LHCN-M2 (cell line): ENCODE data around the gene NME7. TPM values are rescaled to one million over a fixed set of nuclear protein-coding genes. Genes with fewer than 3 reads are reported as not detected.

Experiments used
- DNase-seq: peaks from one replicate; pipeline ENCODE4 v3.0.0-alpha.2; 2012; ENCODE audit warnings: low read depth
- total RNA-seq: library from RNA; depleted of rRNA; stranded (reverse); fragments of >200 nt; gene quantifications from 2 replicates; pipeline ENCODE4 v1.2.3, GENCODE V29; 2014; rRNA removed

NME7 gene
- total RNA-seq, 1 experiment from 2014 or later, result 29.9 TPM

DNA sequence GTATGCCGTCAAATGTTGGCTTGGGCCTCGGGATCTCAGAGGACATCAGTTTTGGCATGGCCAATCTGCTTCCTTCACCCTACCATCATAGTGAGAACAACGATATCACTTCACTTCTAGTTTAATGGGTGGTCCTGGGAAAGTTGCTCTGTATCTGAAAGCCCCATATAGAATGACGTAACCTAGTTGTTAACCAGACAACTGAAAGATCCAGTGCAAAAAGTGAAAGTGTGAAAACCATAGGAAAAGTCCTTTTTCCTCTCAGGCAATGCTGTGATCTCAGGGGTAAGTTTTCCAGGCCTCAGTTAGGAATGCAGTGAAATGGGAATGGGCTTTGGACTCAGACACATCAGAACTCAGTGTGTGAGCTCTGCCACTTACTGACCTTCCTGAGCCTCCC lies 279.7 kb downstream of the NME7 start:
- no peak for DNase-seq

DNA sequence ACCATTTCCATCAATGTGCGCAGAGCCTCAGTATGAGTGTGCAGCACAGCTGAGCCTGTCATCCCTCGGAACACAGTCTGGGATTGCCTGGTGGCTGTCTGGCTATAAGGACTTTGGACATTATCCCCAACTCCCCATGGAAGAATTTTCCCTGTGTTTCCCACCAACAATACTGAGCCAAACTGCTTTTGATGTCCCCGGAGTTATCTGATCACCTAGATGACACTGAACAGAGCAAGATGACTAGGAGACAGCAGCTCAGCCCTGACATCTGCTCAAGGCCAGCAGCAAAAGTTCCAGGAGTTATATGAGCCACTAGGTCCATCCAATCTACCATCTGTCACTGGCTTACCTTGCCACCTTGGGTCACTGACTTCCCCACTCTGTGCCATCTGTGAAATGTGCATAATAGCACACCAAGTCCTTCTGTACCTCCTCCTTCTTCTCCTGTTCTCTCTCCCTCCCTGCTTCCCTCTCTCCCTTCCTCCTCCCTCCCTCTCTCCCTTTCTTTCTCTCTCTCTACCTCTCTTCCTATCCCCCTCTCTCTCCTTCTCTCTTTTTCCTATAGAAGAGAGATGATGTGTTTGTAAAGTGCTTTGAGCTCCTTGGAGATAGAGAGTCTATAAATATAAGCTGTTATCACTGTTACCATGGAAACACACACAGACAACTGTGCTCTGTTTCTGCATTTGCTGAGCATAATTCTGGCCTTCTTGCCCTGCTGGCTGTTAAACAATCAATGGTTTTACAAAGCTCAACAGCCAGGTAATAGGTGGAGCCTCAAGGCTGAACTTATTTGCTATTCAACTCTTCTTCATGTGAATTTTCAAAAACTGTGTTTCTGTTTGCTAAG lies 280.8 kb downstream of the NME7 start:
- DNase-seq, result peak; percentile 30

DNA sequence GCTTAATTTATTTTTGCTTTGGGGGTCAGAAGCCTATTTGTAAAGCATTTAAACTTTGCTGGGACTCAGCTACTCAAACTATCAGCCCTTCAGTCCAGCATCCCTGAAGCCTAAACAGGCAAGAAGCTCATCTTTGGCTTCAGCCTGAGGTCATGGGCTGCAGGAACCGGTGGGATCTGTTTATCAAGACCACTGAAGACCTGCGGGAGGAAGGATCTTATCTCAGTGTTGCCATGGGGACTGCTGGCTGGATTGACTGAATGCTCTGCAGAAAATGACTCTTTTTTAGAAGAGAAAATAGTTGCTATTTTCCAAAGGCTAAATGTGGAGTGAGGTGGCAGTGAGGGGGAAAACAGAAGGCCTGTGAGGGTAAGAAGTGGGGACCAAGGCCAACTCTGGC lies 281.7 kb downstream of the NME7 start:
- no peak for DNase-seq

Other genes starting within 250 kb of the NME7 start
- gene BLZF1, start 398 bp upstream of the NME7 start, total RNA-seq, result 31.4 and 32.8 TPM in 2 replicates
- 1.4 and 2.7 TPM in 2 replicates for gene CCDC181, start 59.7 kb upstream of the NME7 start, total RNA-seq
- gene SLC19A2, start 118.1 kb upstream of the NME7 start, total RNA-seq, result 9.6 and 12.2 TPM in 2 replicates
- gene F5, start 218.7 kb upstream of the NME7 start, total RNA-seq, result not detected in 2 replicates